Loucy (cell line): Measurements from ENCODE around the gene ASTN2.

Experiments used
- CTCF ChIP-seq: fragments of 200-600 bp; sonication (generic); conservative IDR thresholded peaks from 2 replicates; pipeline ENCODE4 v1.5.1; 2014; ENCODE audit warnings: mild to moderate bottlenecking, antibody characterized with exemption, low read length
- EZH2phosphoT487 ChIP-seq: fragments of 200-600 bp; IDR thresholded peaks from 2 replicates; pipeline ENCODE4 v1.6.1; 2018; ENCODE audit warnings: antibody characterized with exemption, mild to moderate bottlenecking, moderate library complexity, borderline replicate concordance

GRCh38 chr9:116987721-116988485, 427.0 kb downstream of the ASTN2 start:
- TF ChIP-seq CTCF (no peak), EZH2phosphoT487 (no peak)
